Type B pancreatic cell (in vitro differentiated cells): ENCODE data around the gene TCF4. TPM values are rescaled to one million over a fixed set of nuclear protein-coding genes. Genes with fewer than 3 reads are reported as not detected.

Experiments
- DNase-seq: peaks from one replicate; pipeline ENCODE4 v3.0.0; 2021; ENCODE audit warnings: mixed read lengths; ENCODE audit not compliant: unreplicated experiment; ENCODE audit errors: extremely low spot score
- H3K27ac Mint-ChIP-seq: 2 replicates; pipeline ENCODE4 v1.8.0; 2021; ENCODE audit warnings: mild to moderate bottlenecking, mixed read lengths
- H3K27me3 Mint-ChIP-seq: 2 replicates; pipeline ENCODE4 v1.8.0; 2021; ENCODE audit warnings: mixed read lengths
- H3K36me3 Mint-ChIP-seq: 2 replicates; pipeline ENCODE4 v1.8.0; 2021; ENCODE audit warnings: mixed read lengths
- H3K4me1 Mint-ChIP-seq: one replicate; pipeline ENCODE4 v1.8.0; 2021; ENCODE audit warnings: mixed read lengths; ENCODE audit not compliant: unreplicated experiment
- H3K4me3 Mint-ChIP-seq: 2 replicates; pipeline ENCODE4 v1.8.0; 2021; ENCODE audit warnings: mild to moderate bottlenecking, mixed read lengths
- H3K9me3 Mint-ChIP-seq: 2 replicates; pipeline ENCODE4 v1.8.0; 2021; ENCODE audit warnings: mixed read lengths
- total RNA-seq: library from RNA; stranded (reverse); gene quantifications from 2 replicates; pipeline ENCODE4 v1.2.1, GENCODE V29; 2021; ENCODE audit warnings: low replicate concordance
- TF ChIP-seq, protein P1 (sequence below): fragments of 200-600 bp; sonication (generic); conservative IDR thresholded peaks from 2 replicates; pipeline ENCODE4 v1.5.0; 2021; ENCODE audit warnings: antibody characterized with exemption, mild to moderate bottlenecking

TCF4 gene
- total RNA-seq, 1 donor from 2014 or later: 189 TPM

DNA sequence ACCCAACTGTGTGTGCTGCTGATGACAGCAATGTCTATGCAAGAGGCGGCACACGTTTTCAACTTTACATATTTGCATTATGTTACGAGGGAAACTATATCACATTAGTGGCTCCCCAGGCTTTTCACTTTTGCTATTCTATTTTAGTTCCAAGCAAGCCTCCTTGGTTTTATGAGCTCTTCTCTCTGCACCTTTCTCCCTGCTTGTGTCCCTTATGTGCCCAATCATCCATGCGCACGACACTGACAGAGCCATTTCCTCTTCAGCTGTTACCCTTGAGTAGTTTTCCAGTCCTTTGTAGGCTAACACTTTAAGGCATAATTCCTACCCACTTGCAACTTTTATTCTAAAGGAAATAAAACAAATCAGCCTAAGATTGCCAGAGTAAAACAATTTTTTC, 154.3 kb downstream of the TCF4 start:
- Mint-ChIP-seq H3K9me3 (peaks cover 6% of the 10 kb centered on the region), H3K4me3 (no peak overlapping the region)
- TF ChIP-seq, protein P1, sequence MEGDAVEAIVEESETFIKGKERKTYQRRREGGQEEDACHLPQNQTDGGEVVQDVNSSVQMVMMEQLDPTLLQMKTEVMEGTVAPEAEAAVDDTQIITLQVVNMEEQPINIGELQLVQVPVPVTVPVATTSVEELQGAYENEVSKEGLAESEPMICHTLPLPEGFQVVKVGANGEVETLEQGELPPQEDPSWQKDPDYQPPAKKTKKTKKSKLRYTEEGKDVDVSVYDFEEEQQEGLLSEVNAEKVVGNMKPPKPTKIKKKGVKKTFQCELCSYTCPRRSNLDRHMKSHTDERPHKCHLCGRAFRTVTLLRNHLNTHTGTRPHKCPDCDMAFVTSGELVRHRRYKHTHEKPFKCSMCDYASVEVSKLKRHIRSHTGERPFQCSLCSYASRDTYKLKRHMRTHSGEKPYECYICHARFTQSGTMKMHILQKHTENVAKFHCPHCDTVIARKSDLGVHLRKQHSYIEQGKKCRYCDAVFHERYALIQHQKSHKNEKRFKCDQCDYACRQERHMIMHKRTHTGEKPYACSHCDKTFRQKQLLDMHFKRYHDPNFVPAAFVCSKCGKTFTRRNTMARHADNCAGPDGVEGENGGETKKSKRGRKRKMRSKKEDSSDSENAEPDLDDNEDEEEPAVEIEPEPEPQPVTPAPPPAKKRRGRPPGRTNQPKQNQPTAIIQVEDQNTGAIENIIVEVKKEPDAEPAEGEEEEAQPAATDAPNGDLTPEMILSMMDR: no peak

DNA sequence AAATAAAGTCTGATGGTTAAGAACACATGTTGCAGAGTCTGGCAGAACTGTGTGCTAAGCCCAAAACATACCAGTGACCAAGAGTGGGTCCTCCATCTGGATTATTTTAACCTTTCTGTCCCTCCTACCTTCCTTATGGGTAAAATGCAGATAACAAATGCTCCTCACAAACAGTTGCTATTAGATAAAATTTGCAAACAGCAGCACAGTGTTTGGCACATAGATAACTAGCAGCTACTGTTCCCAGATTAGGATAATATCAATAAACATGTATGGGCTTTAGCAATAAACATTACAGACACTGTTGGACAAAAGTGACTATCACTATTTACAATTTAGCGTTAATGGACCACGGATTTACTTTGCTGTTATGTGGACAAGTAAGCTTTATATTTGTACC, 154.9 kb downstream of the TCF4 start:
- H3K27ac Mint-ChIP-seq: no peak overlapping the region
- H3K27me3 Mint-ChIP-seq: no peaks in the 10 kb centered on the region
- DNase-seq: no peak
- peaks cover 17% of the 10 kb centered on the region for H3K36me3 Mint-ChIP-seq
- no peak overlapping the region for H3K4me3 Mint-ChIP-seq
- TF ChIP-seq, protein P1: no peak
- peaks cover 11% of the 10 kb centered on the region for H3K9me3 Mint-ChIP-seq
- H3K4me1 Mint-ChIP-seq: peaks cover 17% of the 10 kb centered on the region

More for the DNA sequence above, 154.3 kb downstream of the TCF4 start:
- no peak for DNase-seq
- H3K27ac Mint-ChIP-seq: no peak overlapping the region
- peaks cover 18% of the 10 kb centered on the region for H3K4me1 Mint-ChIP-seq
- H3K36me3 Mint-ChIP-seq: peaks cover 17% of the 10 kb centered on the region
- H3K27me3 Mint-ChIP-seq: no peaks in the 10 kb centered on the region

DNA sequence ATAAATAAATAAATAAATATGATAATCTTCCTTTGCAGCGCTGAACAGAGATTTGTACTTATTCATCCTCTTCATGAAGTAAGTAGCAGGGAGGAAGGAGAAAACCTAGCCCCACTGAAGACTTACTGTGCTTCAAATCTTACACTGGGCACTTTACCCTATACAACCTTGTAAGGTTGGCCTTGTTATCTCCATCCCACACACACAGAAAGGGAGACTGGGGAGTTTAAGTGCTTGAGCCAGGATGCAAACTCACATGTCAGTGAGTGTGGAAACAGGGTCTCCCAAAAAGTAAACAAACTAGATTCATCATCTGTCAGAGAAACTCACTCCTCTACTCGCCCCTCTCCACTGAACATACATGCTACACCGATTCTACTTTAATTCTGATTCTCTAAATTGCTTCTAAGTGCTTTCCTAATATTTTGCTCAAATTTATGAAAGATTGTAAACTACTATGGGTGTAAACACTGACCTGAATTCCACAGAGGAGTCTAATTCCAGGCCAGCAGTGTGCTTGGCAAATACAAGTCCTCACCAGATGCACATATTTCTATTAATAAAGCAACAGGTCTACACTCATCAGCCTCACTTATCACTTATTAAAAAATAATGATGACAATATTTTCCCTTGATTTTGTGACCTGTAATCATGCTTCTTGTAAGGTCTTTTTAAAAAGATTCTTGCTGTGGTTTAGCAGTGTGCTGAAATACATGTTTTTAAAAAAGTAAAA, 155.5 kb downstream of the TCF4 start:
- no peak overlapping the region for H3K4me3 Mint-ChIP-seq
- TF ChIP-seq, protein P1: no peak
- H3K27ac Mint-ChIP-seq: no peak overlapping the region
- DNase-seq: no peak
- H3K9me3 Mint-ChIP-seq: peaks cover 18% of the 10 kb centered on the region
- peaks cover 16% of the 10 kb centered on the region for H3K36me3 Mint-ChIP-seq
- H3K4me1 Mint-ChIP-seq: peaks cover 17% of the 10 kb centered on the region
- H3K27me3 Mint-ChIP-seq: no peaks in the 10 kb centered on the region

DNA sequence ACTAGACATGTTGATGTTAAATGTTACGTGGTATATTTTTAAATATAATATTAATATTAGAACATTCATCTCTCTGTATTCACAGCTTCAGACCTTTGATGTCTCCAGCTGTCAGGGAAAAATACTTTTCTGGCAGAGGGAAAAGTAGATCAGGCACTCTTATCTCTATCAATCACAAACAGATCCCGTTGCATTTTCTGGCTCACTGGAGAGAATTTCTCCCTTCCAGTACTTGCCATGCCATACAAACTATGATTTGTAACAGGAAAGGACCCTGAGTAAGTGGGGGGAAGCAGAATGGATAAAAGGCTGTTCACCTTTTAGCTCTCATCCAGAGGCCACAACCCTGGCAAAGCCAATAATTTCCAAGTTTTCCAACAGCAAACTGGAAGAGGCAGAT, 158.0 kb downstream of the TCF4 start:
- Mint-ChIP-seq H3K36me3 (peaks cover 11% of the 10 kb centered on the region), H3K27ac (no peak overlapping the region), H3K9me3 (peaks cover 12% of the 10 kb centered on the region), H3K4me3 (no peak overlapping the region), H3K4me1 (peaks cover 17% of the 10 kb centered on the region), H3K27me3 (no peaks in the 10 kb centered on the region)
- no peak for DNase-seq
- TF ChIP-seq, protein P1: no peak

DNA sequence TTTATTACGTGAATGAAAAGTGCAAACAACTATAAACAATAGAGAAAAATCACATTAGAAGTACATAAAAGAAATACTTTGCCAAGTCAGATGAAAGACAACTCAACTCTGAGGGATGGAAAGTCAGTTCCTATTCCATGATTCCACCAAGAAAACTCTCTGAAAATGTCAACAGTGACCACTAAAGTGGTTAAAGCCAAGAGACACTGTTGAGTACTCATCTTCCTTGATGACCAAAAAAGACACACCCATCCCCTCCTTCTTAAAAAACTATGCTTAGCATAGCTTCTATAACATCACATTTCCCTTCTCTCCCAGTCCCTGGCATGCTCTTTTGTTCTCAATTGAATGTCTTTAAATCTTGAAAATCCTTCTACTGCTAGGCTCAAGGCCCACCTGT, 160.0 kb downstream of the TCF4 start:
- Mint-ChIP-seq H3K27ac (no peak overlapping the region), H3K4me3 (no peak overlapping the region), H3K27me3 (no peaks in the 10 kb centered on the region), H3K9me3 (peaks cover 12% of the 10 kb centered on the region), H3K4me1 (peaks cover 32% of the 10 kb centered on the region), H3K36me3 (peaks cover 11% of the 10 kb centered on the region)
- no peak for DNase-seq
- TF ChIP-seq, protein P1: no peak
